ENCODE measurements around the gene CRYBB1. TPM values are rescaled to one million over a fixed set of nuclear protein-coding genes. Genes with fewer than 3 reads are reported as not detected.

CRYBB1 gene
- total and polyA plus RNA-seq, 2 donors (not counting 3 experiments of a cell fraction or from before 2014, with no cell fraction given) = not detected

DNA sequence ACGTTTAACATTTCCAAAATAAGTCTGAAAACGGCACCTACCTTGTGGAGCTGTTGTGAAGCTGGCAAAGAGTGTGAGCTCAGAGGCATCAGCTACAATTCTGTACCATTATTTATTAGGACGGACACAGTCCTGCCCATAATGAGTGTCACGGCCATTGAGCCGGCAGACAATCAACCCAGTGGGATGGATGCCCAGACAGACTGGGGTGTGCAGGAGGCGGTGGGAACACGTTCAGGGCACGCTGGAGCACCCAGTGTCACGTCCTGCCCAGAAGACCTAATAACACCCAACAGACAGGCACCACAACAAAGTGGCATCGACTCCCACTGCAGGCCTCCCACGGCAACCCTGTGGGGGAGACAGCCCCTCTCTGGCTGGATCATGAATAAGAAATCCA, 62.3 kb downstream of the CRYBB1 start:
- Histone ChIP-seq H3K9me3 (replicated peaks; ENCODE audit: control insufficient read depth, insufficient read depth, low read length) (no peaks in the 10 kb centered on the region), H3K27me3 (ENCODE audit: control insufficient read depth in 2 of 2, insufficient read depth in 2 of 2, low read length in 2 of 2) (no peaks in the 10 kb centered on the region), H3K4me3 (replicated peaks in 1 of 3; ENCODE audit: insufficient read depth in 1 of 3, low read depth in 1 of 3, low read length in 3 of 3) (no peak overlapping the region), H3K9ac (replicated peaks; ENCODE audit: extremely low read depth, insufficient read depth, low read length) (no peak overlapping the region), H4K20me1 (replicated peaks; ENCODE audit: control insufficient read depth, extremely low read depth, insufficient read depth, low read length) (no peaks in the 10 kb centered on the region), H3K27ac (ENCODE audit: insufficient read depth, low read depth, low read length) (no peak overlapping the region), H3K79me2 (ENCODE audit: control insufficient read depth, insufficient read depth, low read length) (peaks cover 15% of the 10 kb centered on the region), H2AFZ (ENCODE audit: low read depth, low read length) (no peak overlapping the region), H3K36me3 (ENCODE audit: control insufficient read depth in 2 of 2, extremely low read depth in 1 of 2, insufficient read depth in 2 of 2, low read length in 2 of 2) (peaks cover 0 to 6% of the 10 kb centered on the region in 2 experiments), H3K9me1 (replicated peaks; ENCODE audit: control insufficient read depth, extremely low read depth, insufficient read depth, low read length) (no peaks in the 10 kb centered on the region), H3K4me2 (ENCODE audit: insufficient read depth, low read length) (no peak overlapping the region), H3K4me1 (ENCODE audit: control insufficient read depth, extremely low read depth, insufficient read depth, low read length) (peaks cover 24% of the 10 kb centered on the region)
- no TSS peak for BruUV-seq (replicated peaks)
- FAIRE-seq (no peak), DNase-seq (ENCODE audit: low read depth, low spot score) (no peak)
- intact Hi-C loops (cut with micrococcal nuclease) = no loop called here
- ChIA-PET POLR2A (no interaction called here), CTCF (no interaction called here)
- dilution Hi-C loops (cut with MboI; ENCODE audit: extremely low pct_ligation_motif_present, low sequenced_read_pairs) = no loop called here
- TF ChIP-seq MYC (IDR thresholded peaks at IDR 0.05; ENCODE audit: low read depth, low read length) (no peak), GATA2 (IDR thresholded peaks at IDR 0.05; ENCODE audit: insufficient read depth, insufficient read length, low read depth, low read length) (no peak), POLR2A (IDR thresholded peaks at IDR 0.05; ENCODE audit: low read depth, low read length) (no peak), POLR2AphosphoS5 (IDR thresholded peaks at IDR 0.05; ENCODE audit: insufficient read depth, low read depth, low read length) (no peak), EZH2 (IDR thresholded peaks at IDR 0.05; ENCODE audit: borderline replicate concordance, low read depth, low read length, severe bottlenecking) (no peak), FOS (IDR thresholded peaks at IDR 0.05; ENCODE audit: borderline replicate concordance, insufficient read depth, low read length) (no peak), JUN (IDR thresholded peaks at IDR 0.05; ENCODE audit: borderline replicate concordance, insufficient read depth, insufficient read length, low read depth) (no peak)
- TF ChIP-seq, protein P1, sequence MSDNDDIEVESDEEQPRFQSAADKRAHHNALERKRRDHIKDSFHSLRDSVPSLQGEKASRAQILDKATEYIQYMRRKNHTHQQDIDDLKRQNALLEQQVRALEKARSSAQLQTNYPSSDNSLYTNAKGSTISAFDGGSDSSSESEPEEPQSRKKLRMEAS (IDR thresholded peaks at IDR 0.05; ENCODE audit: insufficient read depth, insufficient read length) = no peak
- TF ChIP-seq, protein P2, sequence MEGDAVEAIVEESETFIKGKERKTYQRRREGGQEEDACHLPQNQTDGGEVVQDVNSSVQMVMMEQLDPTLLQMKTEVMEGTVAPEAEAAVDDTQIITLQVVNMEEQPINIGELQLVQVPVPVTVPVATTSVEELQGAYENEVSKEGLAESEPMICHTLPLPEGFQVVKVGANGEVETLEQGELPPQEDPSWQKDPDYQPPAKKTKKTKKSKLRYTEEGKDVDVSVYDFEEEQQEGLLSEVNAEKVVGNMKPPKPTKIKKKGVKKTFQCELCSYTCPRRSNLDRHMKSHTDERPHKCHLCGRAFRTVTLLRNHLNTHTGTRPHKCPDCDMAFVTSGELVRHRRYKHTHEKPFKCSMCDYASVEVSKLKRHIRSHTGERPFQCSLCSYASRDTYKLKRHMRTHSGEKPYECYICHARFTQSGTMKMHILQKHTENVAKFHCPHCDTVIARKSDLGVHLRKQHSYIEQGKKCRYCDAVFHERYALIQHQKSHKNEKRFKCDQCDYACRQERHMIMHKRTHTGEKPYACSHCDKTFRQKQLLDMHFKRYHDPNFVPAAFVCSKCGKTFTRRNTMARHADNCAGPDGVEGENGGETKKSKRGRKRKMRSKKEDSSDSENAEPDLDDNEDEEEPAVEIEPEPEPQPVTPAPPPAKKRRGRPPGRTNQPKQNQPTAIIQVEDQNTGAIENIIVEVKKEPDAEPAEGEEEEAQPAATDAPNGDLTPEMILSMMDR (IDR thresholded peaks at IDR 0.05; ENCODE audit: extremely low read depth in 1 of 2, insufficient read depth in 1 of 2, low read depth in 1 of 2, low read length in 2 of 2) = no peak

All from endothelial cell of umbilical vein (primary cell).